Parathyroid adenoma (tissue), 2 donors: Measurements from ENCODE around the gene CWC27.
"Not testable (repeated sequence)": the region's sequence is repeated elsewhere in the genome, so short reads cannot be mapped to it uniquely, and the experiment has no call there.

Experiments
- H2AFZ ChIP-seq: fragments of 300-600 bp; sonication (generic); one replicate; pipeline ENCODE4 v1.7.0; 2017; ENCODE audit warnings: antibody characterized with exemption, mild to moderate bottlenecking
- H3K27ac ChIP-seq: fragments of 300-600 bp; sonication (generic); one replicate; pipeline ENCODE4 v1.7.0; 2017
- H3K27me3 ChIP-seq: fragments of 300-600 bp; sonication (generic); one replicate; pipeline ENCODE4 v1.7.0; 2017; ENCODE audit warnings: low read length; ENCODE audit not compliant: control insufficient read depth, insufficient read depth
- H3K36me3 ChIP-seq: fragments of 300-600 bp; sonication (generic); one replicate; pipeline ENCODE4 v1.7.0; 2017; ENCODE audit warnings: low read length; ENCODE audit not compliant: control insufficient read depth, insufficient read depth
- H3K4me1 ChIP-seq: fragments of 300-600 bp; sonication (generic); one replicate; pipeline ENCODE4 v1.7.0; 2017; ENCODE audit warnings: control low read depth
- H3K4me2 ChIP-seq: fragments of 300-600 bp; sonication (generic); one replicate; pipeline ENCODE4 v1.7.0; 2017; ENCODE audit warnings: low read length
- H3K4me3 ChIP-seq: fragments of 300-600 bp; sonication (generic); one replicate; pipeline ENCODE4 v1.7.0; 2017; ENCODE audit warnings: low read depth, low read length
- H3K79me2 ChIP-seq: fragments of 300-600 bp; sonication (generic); one replicate; pipeline ENCODE4 v1.7.0; 2017; ENCODE audit warnings: control low read depth
- H3K9ac ChIP-seq: fragments of 300-600 bp; sonication (generic); one replicate; pipeline ENCODE4 v1.7.0; 2017; ENCODE audit warnings: mild to moderate bottlenecking
- H3K9me3 ChIP-seq: fragments of 300-600 bp; sonication (generic); one replicate; pipeline ENCODE4 v1.7.0; 2017; ENCODE audit warnings: low read length; ENCODE audit not compliant: control insufficient read depth
- CTCF ChIP-seq: fragments of 300-600 bp; sonication (generic); IDR thresholded peaks from one replicate; pipeline ENCODE4 v1.7.0; 2017; ENCODE audit warnings: antibody characterized with exemption, mild to moderate bottlenecking
- donor health status: primary hyperparathyroidism.

Gene CWC27

DNA sequence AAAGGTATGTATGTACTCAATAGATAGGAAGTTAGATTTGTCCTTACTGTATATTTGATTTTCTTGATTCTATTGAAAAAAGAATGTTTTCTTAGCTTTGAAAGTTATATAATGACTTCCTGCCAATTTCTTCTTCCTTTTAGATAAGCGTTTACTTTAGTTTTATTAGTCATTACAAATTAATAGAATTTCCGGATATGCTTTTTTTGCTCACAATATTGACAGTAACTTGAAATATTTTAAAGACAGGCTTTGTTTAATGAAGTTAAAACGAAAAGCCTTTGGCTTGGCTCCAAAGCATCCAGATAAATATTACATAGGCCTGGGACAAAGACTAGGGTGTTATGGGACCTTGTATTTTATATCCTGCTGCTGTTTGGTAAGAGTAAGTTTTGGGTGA is 49.5 kb downstream of the CWC27 start:
- Histone ChIP-seq H3K9ac (no peak overlapping the region), H2AFZ (no peak overlapping the region), H3K36me3 (no peaks in the 10 kb centered on the region), H3K4me1 (no peaks in the 10 kb centered on the region), H3K79me2 (no peaks in the 10 kb centered on the region), H3K4me3 (no peak overlapping the region), H3K9me3 (no peaks in the 10 kb centered on the region), H3K4me2 (no peak overlapping the region), H3K27me3 (no peaks in the 10 kb centered on the region), H3K27ac (no peak overlapping the region)
- TF ChIP-seq CTCF: no peak

GRCh38 chr5:64819345-64819744 is 50.6 kb downstream of the CWC27 start:
- not testable (repeated sequence) for H3K27me3 ChIP-seq, H3K36me3 ChIP-seq, H3K9ac ChIP-seq, H3K4me1 ChIP-seq, H2AFZ ChIP-seq, H3K9me3 ChIP-seq, H3K27ac ChIP-seq, H3K79me2 ChIP-seq, H3K4me2 ChIP-seq, H3K4me3 ChIP-seq

DNA sequence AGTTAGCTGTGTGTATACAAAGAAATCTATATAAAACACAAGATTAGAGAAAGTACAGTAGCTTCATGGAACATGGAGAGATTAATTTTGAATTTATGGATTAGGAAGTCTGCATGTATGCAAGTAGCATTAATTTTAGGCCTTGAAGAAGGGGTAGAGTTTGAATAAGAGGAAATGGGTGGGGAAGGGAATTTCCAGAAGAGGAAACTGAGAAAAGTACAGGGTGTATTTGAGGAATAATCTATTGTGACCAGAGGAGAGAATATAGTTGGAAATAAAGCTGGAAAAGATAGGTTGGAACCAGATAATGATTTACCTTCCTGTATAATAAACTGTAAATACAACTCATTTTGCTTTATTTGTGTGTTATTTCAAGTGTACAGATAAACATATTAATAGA is 53.6 kb downstream of the CWC27 start:
- Histone ChIP-seq H3K36me3 (no peaks in the 10 kb centered on the region), H3K4me3 (no peak overlapping the region), H3K4me1 (no peaks in the 10 kb centered on the region), H3K9me3 (no peaks in the 10 kb centered on the region), H3K4me2 (no peak overlapping the region), H2AFZ (no peak overlapping the region), H3K27me3 (no peaks in the 10 kb centered on the region), H3K27ac (no peak overlapping the region), H3K9ac (no peak overlapping the region), H3K79me2 (no peaks in the 10 kb centered on the region)
- no peak for TF ChIP-seq CTCF

DNA sequence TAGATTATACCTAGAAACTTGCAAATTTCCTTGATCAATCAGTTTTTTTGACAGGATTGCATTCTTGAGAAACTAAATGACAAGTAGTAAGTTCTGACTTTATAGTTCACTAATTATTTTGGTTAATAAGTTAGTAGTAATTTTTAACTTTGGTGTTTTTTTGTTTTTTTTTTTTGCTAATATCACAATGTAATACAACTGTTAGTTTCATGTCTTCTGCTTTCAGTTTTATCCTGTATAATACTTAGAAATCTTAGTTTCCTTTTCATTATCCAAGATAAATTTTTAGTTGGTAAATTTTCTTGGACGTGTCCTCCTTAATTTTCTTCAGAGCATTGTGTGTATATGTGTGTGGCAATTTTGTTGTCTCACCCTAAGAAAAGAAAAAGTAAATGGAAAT is 57.8 kb downstream of the CWC27 start:
- no peaks in the 10 kb centered on the region for H3K79me2 ChIP-seq
- no peak for TF ChIP-seq CTCF
- H3K27me3 ChIP-seq: no peaks in the 10 kb centered on the region

DNA sequence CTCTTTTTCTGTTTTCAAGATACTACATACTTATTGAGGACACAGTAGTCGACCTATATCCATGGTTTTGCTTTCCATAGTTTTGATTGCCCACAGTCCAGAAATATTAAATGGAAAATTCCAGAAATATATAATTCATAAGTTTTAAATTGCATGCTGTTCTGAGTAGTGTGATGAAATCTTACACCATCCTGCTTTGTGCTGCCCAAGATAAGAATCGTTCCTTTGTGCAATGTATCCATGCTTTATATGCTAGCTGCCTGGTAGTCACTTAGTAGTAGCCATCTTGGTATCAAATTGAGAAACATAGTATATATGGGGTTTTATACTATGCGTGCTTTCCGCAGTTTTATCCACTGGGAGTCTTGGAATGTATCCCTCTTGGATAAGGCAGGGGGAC is 59.0 kb downstream of the CWC27 start:
- H3K4me3 ChIP-seq: no peak overlapping the region
- no peaks in the 10 kb centered on the region for H3K27me3 ChIP-seq
- no peaks in the 10 kb centered on the region for H3K9me3 ChIP-seq
- no peaks in the 10 kb centered on the region for H3K4me1 ChIP-seq
- no peak overlapping the region for H2AFZ ChIP-seq
- H3K4me2 ChIP-seq: no peak overlapping the region
- H3K79me2 ChIP-seq: no peaks in the 10 kb centered on the region
- no peak overlapping the region for H3K27ac ChIP-seq
- no peaks in the 10 kb centered on the region for H3K36me3 ChIP-seq
- no peak overlapping the region for H3K9ac ChIP-seq
- no peak for TF ChIP-seq CTCF

More for the DNA sequence above, 57.8 kb downstream of the CWC27 start:
- H3K36me3 ChIP-seq: no peaks in the 10 kb centered on the region
- H3K9me3 ChIP-seq: no peaks in the 10 kb centered on the region
- no peak overlapping the region for H3K4me2 ChIP-seq
- no peak overlapping the region for H2AFZ ChIP-seq
- H3K9ac ChIP-seq: no peak overlapping the region
- no peak overlapping the region for H3K27ac ChIP-seq
- H3K4me3 ChIP-seq: no peak overlapping the region
- no peaks in the 10 kb centered on the region for H3K4me1 ChIP-seq

DNA sequence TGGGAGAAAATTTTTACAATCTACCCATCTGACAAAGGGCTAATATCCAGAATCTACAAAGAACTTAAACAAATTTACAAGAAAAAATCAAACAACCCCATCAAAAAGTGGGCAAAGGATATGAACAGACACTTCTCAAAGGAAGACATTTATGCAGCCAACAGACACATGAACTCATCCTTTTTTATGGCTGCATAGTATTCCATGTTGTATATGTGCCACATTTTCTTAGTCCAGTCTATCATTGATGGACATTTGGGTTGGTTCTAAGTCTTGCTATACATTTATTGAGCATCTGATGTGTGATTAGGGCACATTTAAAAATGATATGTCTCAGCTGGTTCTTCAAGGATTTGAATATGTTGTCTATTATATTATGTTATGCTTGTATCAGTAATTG is 61.9 kb downstream of the CWC27 start:
- H3K4me3 ChIP-seq, H3K9me3 ChIP-seq, H3K79me2 ChIP-seq, H3K36me3 ChIP-seq, H3K27ac ChIP-seq, H2AFZ ChIP-seq, H3K9ac ChIP-seq, H3K27me3 ChIP-seq, H3K4me1 ChIP-seq, H3K4me2 ChIP-seq: not testable (repeated sequence)
